Activated gamma-delta T cell treated with Interleukin-2 at 50 U/mL for 16 hours (primary cell): ENCODE measurements around the gene SH3BP2.

Source experiments
- DNase-seq: peaks from one replicate; pipeline ENCODE4 v3.0.0-alpha.2; 2020

SH3BP2 gene

GRCh38 chr4:2835978-2836377 is 43.1 kb downstream of the SH3BP2 start:
- no peak for DNase-seq

GRCh38 chr4:2836391-2836859 is 43.5 kb downstream of the SH3BP2 start:
- no peak for DNase-seq

- no peak for DNase-seq
Measured at GRCh38 chr4:2837110-2837903, 44.4 kb downstream of the SH3BP2 start.

GRCh38 chr4:2837904-2838496 is 45.1 kb downstream of the SH3BP2 start:
- peak; percentile 72 for DNase-seq

- DNase-seq, result no peak
Measured at GRCh38 chr4:2839060-2839459, 46.2 kb downstream of the SH3BP2 start.

- DNase-seq, result no peak
Measured at GRCh38 chr4:2842687-2843262, 49.9 kb downstream of the SH3BP2 start.

- DNase-seq, result peak; percentile 91
Measured at GRCh38 chr4:2843263-2843940, 50.5 kb downstream of the SH3BP2 start, which contains the start of gene ADD1. TSS of gene ADD1 (plus strand) at chr4:2843844. CDS start at chr4:2875916, 32,072 bp downstream.

- no peak for DNase-seq
Measured at GRCh38 chr4:2843941-2844584, 51.2 kb downstream of the SH3BP2 start.

- DNase-seq, result no peak
Measured at GRCh38 chr4:2846172-2846571, 53.3 kb downstream of the SH3BP2 start.

GRCh38 chr4:2847302-2847871 is 54.5 kb downstream of the SH3BP2 start:
- no peak for DNase-seq

GRCh38 chr4:2848449-2848848 is 55.6 kb downstream of the SH3BP2 start:
- DNase-seq, result no peak

- no peak for DNase-seq
Measured at GRCh38 chr4:2849267-2850152, 56.6 kb downstream of the SH3BP2 start.

- DNase-seq, result no peak
Measured at GRCh38 chr4:2850966-2851798, 58.3 kb downstream of the SH3BP2 start.

GRCh38 chr4:2852481-2852921 is 59.6 kb downstream of the SH3BP2 start:
- no peak for DNase-seq

GRCh38 chr4:2855584-2855983 is 62.7 kb downstream of the SH3BP2 start:
- no peak for DNase-seq

GRCh38 chr4:2856266-2856665 is 63.4 kb downstream of the SH3BP2 start:
- no peak for DNase-seq

GRCh38 chr4:2857349-2857927 is 64.6 kb downstream of the SH3BP2 start:
- no peak for DNase-seq

- DNase-seq, result no peak
Measured at GRCh38 chr4:2858451-2859217, 65.7 kb downstream of the SH3BP2 start.

- no peak for DNase-seq
Measured at GRCh38 chr4:2859514-2859913, 66.6 kb downstream of the SH3BP2 start.
